Breast epithelium (tissue), 4 donors: ENCODE results near the gene RARG. TPM values are rescaled to one million over a fixed set of nuclear protein-coding genes. Genes with fewer than 3 reads are reported as not detected.

ENCODE experiments used
- DNase-seq, 2 donors: peaks; one replicate each; pipeline ENCODE4 v3.0.0-alpha.2; 2019; ENCODE audit warnings: low spot score in 2 of 2
- H3K27ac ChIP-seq, 2 donors: fragments of 200-600 bp; sonication (generic) in 1 of 2; one replicate each; pipeline ENCODE4 v1.5.1; 2016 to 2019; ENCODE audit warnings: mild to moderate bottlenecking in 1 of 2
- H3K27me3 ChIP-seq, 2 donors: fragments of 200-600 bp; sonication (generic) in 1 of 2; one replicate each; pipeline versions ENCODE4 v1.5.1 to v1.6.0; 2017 to 2019; ENCODE audit warnings: control low read depth in 1 of 2, mild to moderate bottlenecking in 1 of 2
- H3K36me3 ChIP-seq: fragments of 200-600 bp; one replicate; pipeline ENCODE4 v1.5.1; 2019
- H3K4me1 ChIP-seq, 2 donors: fragments of 200-600 bp; sonication (generic); one replicate each; pipeline ENCODE4 v1.5.1; 2016 to 2019; ENCODE audit warnings: control low read depth in 1 of 2
- H3K4me3 ChIP-seq, 3 donors: fragments of 200-600 bp; sonication (generic); 1 replicate in 2 of 3; 2 replicates in 1 of 3; pipeline ENCODE4 v1.5.1; 2016 to 2019; ENCODE audit warnings: mild to moderate bottlenecking in 3 of 3, moderate library complexity in 2 of 3
- H3K9me3 ChIP-seq, 2 donors: fragments of 200-600 bp; sonication (generic) in 1 of 2; one replicate each; pipeline ENCODE4 v1.5.1; 2016 to 2019; ENCODE audit warnings: control low read depth in 1 of 2
- POLR2A ChIP-seq: fragments of 450-650 bp; IDR thresholded peaks from one replicate; pipeline ENCODE4 v1.6.1; 2016; ENCODE audit warnings: antibody characterized with exemption, mild to moderate bottlenecking, moderate library complexity
- POLR2AphosphoS5 ChIP-seq, 3 donors: sonication (generic); formaldehyde crosslinking; IDR thresholded peaks; one replicate each; pipeline ENCODE4 v1.6.1; 2017; ENCODE audit warnings: antibody characterized with exemption in 3 of 3
- intact Hi-C: fragments of 100-400 bp; cut with DNase I; formaldehyde crosslinking; loops from one replicate; pipeline ENCODE4 v1.15.1; 2023; ENCODE audit warnings: low total_unique reads
- total RNA-seq, 3 donors: library from RNA; depleted of rRNA; stranded (reverse); fragments of >200 nt; gene quantifications; one replicate each; pipeline ENCODE4 v1.1.0, GENCODE V29; 2016
- TF ChIP-seq, protein P1 (sequence below), 3 donors: fragments of 450-650 bp; IDR thresholded peaks; one replicate each; pipeline ENCODE4 v1.5.1; 2016 to 2017; ENCODE audit warnings: antibody characterized with exemption in 3 of 3, mild to moderate bottlenecking in 3 of 3, moderate library complexity in 3 of 3

RARG gene
- total RNA-seq, 3 donors from 2014 or later: 12.2 to 39.8 (median 23.3) TPM

DNA sequence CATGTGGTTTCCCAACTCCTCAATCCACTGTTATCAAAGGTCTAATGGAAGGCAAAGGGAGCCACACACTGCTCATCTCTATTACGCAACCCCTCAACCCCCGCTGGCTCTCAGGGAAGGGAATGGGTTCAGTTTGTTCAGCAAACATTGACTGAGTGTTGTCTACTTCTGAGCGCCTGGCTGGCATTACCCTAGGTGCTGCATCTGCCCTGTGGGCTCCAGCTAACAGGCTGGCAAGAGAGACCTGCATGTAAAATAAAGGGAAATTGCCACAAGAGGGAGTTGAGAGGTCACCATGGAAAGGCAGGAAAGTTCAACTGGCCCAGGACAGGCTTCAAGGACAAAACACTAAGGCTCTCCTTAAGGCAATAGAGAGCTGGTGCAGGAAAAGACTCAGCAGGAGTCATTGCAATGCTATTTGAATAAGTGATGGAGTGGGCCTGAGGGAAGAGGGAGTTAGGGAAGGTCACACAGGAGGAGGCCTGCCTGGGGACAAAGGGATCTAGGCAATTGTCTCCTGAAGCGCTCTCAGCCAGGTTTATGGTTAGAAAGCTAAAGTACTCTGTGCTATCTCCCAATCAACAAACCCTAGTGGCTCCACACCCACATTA lies 57.0 kb downstream of the RARG start:
- Histone ChIP-seq H3K9me3 (no peaks in the 10 kb centered on the region), H3K27me3 (no peaks in the 10 kb centered on the region), H3K4me3 (no peak overlapping the region), H3K4me1 (peaks cover 4 to 15% of the 10 kb centered on the region in 2 donors), H3K36me3 (no peaks in the 10 kb centered on the region), H3K27ac (no peak overlapping the region)
- TF ChIP-seq POLR2A (no peak), POLR2AphosphoS5 (IDR thresholded peaks at IDR 0.05) (no peak)
- TF ChIP-seq, protein P1, sequence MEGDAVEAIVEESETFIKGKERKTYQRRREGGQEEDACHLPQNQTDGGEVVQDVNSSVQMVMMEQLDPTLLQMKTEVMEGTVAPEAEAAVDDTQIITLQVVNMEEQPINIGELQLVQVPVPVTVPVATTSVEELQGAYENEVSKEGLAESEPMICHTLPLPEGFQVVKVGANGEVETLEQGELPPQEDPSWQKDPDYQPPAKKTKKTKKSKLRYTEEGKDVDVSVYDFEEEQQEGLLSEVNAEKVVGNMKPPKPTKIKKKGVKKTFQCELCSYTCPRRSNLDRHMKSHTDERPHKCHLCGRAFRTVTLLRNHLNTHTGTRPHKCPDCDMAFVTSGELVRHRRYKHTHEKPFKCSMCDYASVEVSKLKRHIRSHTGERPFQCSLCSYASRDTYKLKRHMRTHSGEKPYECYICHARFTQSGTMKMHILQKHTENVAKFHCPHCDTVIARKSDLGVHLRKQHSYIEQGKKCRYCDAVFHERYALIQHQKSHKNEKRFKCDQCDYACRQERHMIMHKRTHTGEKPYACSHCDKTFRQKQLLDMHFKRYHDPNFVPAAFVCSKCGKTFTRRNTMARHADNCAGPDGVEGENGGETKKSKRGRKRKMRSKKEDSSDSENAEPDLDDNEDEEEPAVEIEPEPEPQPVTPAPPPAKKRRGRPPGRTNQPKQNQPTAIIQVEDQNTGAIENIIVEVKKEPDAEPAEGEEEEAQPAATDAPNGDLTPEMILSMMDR (IDR thresholded peaks at IDR 0.05): no peak
- intact Hi-C loops: loop anchor here (5.0 kb wide), 1 partner anchor 167 kb away; no protein-coding TSS in a partner anchor
- peak in 1 of 2 donors; percentile 54 for DNase-seq

- no peak overlapping the region for H3K27ac ChIP-seq
- H3K27me3 ChIP-seq: no peaks in the 10 kb centered on the region
- peak in 1 of 2 donors; percentile 41 for DNase-seq
- H3K4me1 ChIP-seq: peaks cover 4 to 6% of the 10 kb centered on the region in 2 donors
- H3K4me3 ChIP-seq: no peak overlapping the region
- intact Hi-C loops: no loop called here
- no peaks in the 10 kb centered on the region for H3K36me3 ChIP-seq
- H3K9me3 ChIP-seq: no peaks in the 10 kb centered on the region
- TF ChIP-seq POLR2A (no peak), POLR2AphosphoS5 (IDR thresholded peaks at IDR 0.05) (no peak)
- TF ChIP-seq, protein P1 (IDR thresholded peaks at IDR 0.05): no peak
These were observed 58.8 kb downstream of the RARG start for GRCh38 chr12:53173085-53173715.

GRCh38 chr12:53172352-53172751 lies 59.7 kb downstream of the RARG start:
- H3K27me3 ChIP-seq: no peaks in the 10 kb centered on the region
- DNase-seq: peak in 1 of 2 donors; percentile 40

GRCh38 chr12:53171725-53172329 lies 60.2 kb downstream of the RARG start:
- peak overlapping the region; percentile 34 to 68 for H3K27ac ChIP-seq
- no peaks in the 10 kb centered on the region for H3K36me3 ChIP-seq
- intact Hi-C loops: no loop called here
- peaks cover 4 to 6% of the 10 kb centered on the region in 2 donors for H3K4me1 ChIP-seq
- H3K4me3 ChIP-seq: peak overlapping the region in 1 of 3 donors; percentile 28
- TF ChIP-seq POLR2A (no peak), POLR2AphosphoS5 (IDR thresholded peaks at IDR 0.05) (no peak)
- TF ChIP-seq, protein P1 (IDR thresholded peaks at IDR 0.05): no peak
- H3K27me3 ChIP-seq: no peaks in the 10 kb centered on the region
- no peaks in the 10 kb centered on the region for H3K9me3 ChIP-seq
- peak; percentile 37 to 66 for DNase-seq

More at GRCh38 chr12:53172352-53172751, 59.7 kb downstream of the RARG start:
- Histone ChIP-seq H3K27ac (peak overlapping the region; percentile 34 to 68), H3K4me3 (no peak overlapping the region), H3K36me3 (no peaks in the 10 kb centered on the region), H3K9me3 (no peaks in the 10 kb centered on the region), H3K4me1 (peaks cover 4 to 6% of the 10 kb centered on the region in 2 donors)
- TF ChIP-seq, protein P1 (IDR thresholded peaks at IDR 0.05): no peak
- TF ChIP-seq POLR2A (no peak), POLR2AphosphoS5 (IDR thresholded peaks at IDR 0.05) (no peak)
- intact Hi-C loops: no loop called here
